Stimulated activated CD4-positive, alpha-beta T cell treated with anti-CD3 and anti-CD28 coated beads, Interleukin-4, amount 100 ng/mL, for 4 hours (primary cell): ENCODE data around the gene S100G.
"Not testable (repeated sequence)": the region's sequence is repeated elsewhere in the genome, so short reads cannot be mapped to it uniquely, and the experiment has no call there.

Source experiments
- DNase-seq, 2 experiments: peaks; one replicate each; pipeline ENCODE4 v3.0.0-alpha.2; 2020

Gene S100G

GRCh38 chrX:16649858-16650257 is at the start of gene S100G:
Gene S100G, plus strand, starts transcription at chrX:16650158. Its CDS starts 849 bp downstream, at chrX:16651007.
- no peak for DNase-seq

DNA sequence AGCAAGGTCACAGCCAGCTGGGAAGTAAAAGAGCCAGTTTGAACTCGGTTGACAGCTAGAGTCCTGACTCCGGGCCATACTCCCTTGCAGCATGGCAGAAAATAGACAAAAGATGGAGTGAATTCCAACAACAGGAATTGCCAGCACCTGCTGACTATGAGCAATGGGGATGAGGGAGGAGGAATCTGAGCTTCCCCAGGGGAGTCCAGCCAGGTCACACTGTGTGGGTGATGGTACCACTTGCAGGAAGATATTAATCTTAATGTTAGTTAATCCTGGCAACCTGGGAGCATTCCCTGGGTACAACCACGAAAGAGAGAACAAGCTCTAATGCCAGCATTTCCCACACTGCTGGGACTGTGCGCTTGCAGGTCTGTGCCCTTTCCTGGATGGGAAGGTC is 48.1 kb upstream of the S100G start:
- no peak for DNase-seq

DNA sequence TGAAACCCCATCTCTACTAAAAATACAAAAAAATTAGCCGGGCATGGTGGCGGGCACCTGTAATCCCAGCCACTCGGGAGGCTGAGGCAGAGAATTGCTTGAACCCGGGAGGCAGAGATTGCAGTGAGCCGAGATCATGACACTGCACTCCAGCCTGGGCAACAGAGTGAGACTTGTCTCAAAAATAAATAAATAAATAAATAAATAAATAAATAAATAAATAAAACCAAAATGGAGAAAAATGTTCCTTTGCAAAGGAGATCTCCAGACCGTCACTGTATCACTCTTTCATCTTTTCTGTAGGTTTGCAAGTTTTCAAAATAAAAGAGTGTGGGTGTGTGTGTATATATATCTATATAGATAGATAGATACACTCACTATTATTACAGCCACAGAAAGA is 46.7 kb upstream of the S100G start:
- not testable (repeated sequence) for DNase-seq

GRCh38 chrX:16603822-16604221 is 46.1 kb upstream of the S100G start:
- DNase-seq, result no peak

- no peak for DNase-seq
These were observed 45.6 kb upstream of the S100G start for GRCh38 chrX:16604337-16604736.

- DNase-seq, result no peak
These were observed 43.7 kb upstream of the S100G start for GRCh38 chrX:16606142-16606720.

DNA sequence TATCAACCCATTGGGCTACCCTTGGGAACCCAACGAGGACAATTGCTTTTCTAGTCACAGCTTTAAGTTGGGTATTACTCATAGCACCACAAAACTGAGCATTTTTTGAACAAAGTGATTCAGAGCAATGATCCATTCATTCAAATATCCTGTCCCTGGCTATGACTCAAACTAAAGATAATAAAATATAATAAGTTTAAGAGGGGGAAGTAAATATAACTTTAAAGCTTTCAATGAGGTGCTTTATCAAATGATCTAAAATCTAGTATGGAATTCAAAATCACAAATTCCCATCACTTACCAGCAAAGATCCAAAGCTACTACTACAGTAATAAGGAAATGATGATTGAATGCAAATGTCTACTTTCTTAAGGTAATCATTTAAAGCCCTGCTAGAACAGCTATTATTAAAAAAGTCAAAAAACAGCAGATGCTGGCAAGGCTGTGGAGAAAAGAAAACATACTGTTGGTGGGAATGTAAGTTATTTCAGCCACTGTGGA is 39.8 kb upstream of the S100G start:
- no peak for DNase-seq

DNA sequence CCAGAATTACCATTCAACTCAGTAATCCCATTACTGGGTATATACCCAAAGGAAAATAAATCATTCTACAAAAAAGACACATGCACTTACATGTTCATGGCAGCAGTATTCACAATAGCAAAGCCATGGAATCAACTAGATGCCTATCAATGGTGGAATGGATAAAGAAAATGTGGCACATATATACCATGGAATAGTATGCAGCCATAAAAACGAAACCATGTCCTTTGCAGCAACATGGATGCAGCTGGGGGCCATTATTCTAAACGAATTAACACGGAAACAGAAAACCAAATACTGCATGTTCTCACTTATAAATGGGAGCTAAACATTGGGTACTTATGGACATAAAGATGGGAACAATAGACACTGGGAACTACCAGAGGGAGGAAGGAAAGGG is 39.3 kb upstream of the S100G start:
- not testable (repeated sequence) for DNase-seq

DNA sequence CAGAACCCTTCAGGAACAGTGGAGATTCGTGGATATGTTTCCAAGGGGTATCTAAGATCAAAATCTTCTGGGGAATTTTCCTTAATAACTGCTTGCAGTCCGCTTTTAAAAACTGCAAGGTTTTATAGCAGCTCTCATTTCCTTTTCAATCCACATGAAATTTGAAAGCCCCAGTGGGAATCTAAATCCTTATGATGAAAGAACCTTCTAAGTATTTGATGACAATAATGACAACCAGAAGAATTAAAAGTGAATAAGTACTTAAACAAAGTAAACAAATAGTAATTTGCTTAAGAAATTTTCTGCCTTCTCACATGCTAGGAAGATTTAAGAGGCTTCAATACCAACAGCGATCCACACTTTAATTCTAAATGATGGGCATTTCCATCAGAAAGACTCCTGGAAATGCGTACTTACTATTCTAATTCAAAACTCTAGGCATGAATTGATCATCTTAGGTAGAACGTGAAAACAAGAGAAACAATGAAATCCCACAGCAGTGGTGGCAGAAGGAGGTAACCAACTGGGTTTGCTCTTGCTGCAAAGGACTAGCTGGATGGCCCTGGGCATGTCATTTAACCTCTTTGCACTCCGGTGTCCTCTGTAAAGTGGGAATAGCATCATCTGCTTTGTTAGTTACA is 37.6 kb upstream of the S100G start:
- no peak for DNase-seq

DNA sequence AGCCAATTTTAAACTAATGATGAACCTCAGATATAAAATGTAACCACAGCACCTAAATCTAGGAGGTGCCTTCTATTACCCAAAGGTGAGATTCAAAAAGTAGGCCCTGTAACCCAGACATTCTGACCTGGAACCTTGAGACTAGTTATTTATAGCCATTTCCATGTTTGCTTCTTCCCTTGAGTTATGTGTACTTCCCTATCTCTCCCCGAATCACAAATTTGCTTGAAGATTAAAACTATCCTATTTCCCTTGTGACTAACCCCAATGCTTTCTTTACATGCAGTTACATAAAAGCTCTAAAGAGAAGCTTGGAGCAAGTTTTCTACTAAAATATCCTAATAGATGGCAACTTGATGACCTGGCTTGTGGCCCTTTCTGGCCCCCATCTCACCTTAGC is 32.6 kb upstream of the S100G start:
- DNase-seq, result no peak

DNA sequence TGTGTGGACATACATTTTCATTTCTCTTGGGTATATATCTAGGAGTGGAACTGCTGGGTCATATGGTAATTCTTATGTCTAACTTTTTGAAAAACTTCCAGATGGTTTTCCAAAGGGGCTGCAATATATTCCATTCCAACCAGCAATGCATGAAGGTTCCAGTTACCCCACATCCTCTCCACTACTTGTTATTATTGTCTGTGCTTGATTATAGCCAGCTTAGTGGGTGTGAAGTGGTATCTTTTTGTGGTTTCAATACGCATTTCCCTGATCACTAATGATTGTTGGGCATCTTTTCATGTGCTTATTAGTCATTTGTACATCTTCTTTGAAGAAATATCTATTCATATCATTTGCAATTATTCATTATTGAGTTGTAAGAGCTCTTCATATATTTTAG is 31.5 kb upstream of the S100G start:
- DNase-seq, result no peak

DNA sequence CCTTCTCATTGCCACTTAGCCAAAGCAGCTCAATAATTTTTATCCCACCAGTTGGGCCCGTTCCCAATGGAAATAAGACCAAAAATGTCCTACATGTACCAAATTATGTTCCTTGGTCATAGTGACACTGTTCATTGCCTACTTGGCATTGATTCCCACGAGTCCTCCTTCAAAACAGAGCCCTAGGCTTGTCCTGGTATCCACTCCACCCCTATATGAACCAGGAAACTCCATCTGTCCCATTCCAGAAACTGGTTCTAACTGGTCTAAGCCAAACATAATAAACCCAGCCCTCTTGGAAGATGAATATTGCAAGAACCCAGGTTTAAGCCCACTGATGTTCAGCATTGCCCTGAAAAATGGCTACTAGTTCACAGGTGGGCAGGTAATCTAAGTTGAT is 30.9 kb upstream of the S100G start:
- DNase-seq, result no peak

GRCh38 chrX:16628511-16628910 is 21.4 kb upstream of the S100G start:
- DNase-seq, result not testable (repeated sequence)

GRCh38 chrX:16628946-16629595 is 20.9 kb upstream of the S100G start:
- no peak for DNase-seq

DNA sequence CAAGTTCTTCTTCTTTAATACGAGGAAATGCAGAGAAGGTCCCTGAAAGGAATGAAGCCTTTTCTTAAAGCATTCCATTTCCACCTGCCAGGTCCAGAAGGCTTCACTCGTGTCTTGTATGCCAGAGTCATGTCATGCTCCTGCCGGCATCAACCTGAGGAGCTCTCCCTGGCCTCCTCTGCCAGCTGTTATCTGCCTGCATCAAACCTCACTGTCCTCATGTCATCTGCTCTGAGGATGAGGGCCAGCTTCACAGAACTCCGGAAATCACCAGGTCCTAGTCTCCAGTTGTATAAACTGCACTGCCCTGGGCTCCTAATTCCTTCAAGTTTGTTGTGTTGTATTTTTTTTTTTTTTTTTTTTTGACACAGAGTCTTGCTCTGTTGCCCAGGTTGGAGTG is 20.0 kb upstream of the S100G start:
- DNase-seq, result no peak

DNA sequence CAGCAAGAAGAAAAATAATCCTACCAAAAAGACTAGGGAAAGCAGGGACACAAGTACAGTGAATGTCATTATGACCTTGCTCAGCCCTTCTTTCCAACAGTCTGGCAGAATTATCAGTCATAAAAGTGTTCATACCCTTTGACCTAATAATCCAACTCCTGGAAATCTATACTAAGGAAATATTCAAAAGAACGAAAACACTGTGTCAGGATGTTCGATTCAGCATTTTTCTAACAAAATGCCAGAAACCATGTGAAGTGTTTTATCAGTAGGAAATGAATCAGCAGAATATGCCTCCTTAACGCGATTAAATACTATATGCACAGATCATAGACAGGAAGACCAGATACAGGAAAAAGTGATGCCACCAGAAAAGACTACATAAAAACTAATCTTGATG is 16.2 kb upstream of the S100G start:
- no peak for DNase-seq

DNA sequence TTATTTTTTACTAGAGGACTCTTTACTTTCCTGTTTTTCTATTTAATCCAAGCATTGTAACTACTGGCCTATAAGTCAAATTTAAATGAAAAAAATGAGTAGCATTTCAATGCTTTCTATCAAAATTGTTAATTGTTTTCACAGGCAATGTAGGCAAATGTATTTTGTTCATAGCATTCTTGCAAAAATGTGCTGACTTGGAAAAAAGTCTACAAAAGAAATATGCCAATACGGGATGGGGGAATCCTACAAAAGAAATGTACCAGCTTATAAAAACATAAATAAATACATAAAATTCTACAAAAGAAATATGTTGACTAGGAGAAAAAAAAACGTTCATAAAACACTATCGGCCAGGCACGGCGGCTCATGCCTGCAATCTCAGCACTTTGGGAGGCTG is 14.9 kb upstream of the S100G start:
- no peak for DNase-seq

DNA sequence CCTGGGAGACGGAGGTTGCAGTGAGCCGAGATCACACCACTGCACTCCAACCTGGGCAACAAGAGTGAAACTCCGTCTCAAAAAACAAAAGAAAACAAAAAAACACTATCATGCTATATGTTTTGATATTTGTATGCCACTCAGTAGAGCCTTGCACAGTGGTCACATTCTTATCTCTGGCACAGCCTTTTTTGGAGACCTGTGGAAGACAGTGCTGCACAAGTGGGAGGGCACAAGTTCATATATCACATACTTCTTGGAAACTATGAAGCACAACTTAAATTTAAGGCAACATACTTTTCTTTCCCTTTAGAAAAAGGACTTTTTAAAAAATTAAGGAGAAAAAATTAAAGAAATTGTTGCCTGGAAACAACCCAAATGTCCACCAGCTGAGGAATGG is 14.4 kb upstream of the S100G start:
- no peak for DNase-seq

DNA sequence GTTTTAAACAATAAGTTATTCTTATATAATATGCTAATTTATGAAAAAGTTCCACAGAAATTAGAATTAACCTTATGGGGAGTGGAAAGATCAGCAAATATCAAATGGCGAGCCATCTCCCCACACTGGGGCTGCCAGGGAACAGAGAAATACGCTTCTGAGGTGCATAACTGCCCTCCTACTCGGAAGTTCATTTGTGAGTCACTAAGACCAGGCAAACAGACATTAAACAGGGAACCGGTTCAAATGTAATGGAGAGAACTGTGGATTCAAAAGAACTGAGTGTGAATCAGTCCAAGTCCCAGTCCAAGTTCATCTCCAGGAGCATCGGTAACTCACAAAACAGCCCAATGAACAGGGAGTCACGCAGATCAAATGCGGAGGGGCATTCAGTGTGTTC is 11.4 kb upstream of the S100G start:
- no peak for DNase-seq

- no peak for DNase-seq
These were observed 10.0 kb upstream of the S100G start for GRCh38 chrX:16639966-16640365.

- no peak for DNase-seq
These were observed 9.1 kb upstream of the S100G start for GRCh38 chrX:16640823-16641222.

GRCh38 chrX:16643176-16643575 is 6.8 kb upstream of the S100G start:
- no peak for DNase-seq

DNA sequence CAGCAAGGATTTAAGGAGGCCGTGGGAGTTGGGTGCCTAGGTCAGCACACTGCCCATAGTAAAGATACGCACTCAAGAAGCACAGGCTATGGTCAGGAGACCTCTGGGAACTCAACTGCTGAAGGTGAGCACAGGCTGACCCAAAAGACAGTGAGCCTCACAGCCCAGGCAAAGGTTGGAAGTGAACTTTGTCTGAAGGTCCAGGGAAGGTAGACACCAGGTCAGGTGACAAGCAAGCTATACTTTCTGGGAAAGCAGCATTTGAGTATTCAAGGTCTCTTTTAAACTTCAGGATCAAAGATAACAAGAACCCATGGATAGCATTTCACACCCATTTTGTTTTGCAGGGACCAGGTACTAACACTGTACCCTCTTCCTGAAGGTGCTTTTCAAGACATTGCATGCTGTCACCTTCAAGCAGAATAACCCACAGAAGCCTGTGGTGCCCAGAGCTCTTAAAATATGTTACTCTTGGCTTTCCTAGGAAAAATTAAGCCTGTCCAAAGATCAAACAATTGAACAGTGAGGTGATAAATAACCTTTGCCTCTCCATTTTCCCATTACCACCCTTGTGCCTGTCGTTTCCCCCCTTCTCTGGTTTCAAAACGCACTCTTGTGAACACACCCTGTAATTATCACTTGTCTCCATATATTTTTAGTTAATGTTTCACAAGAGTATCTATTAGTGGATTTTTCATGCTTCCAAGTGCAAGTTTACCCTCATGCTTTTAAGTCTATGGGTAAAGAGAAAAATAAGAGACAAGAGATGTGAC is 3.4 kb upstream of the S100G start:
- DNase-seq, result no peak
